Measurements from ENCODE around the gene STK33.

STK33 gene

GRCh38 chr11:8384199-8384821 is 209.7 kb downstream of the STK33 start:
- Histone ChIP-seq H3K9ac (ENCODE audit: insufficient read length, low read depth) (no peak overlapping the region), H3K4me3 (ENCODE audit: insufficient read length, low read depth) (no peak overlapping the region), H3K27me3 (ENCODE audit: insufficient read depth, insufficient read length) (no peaks in the 10 kb centered on the region), H3K4me1 (ENCODE audit: insufficient read depth, insufficient read length) (no peaks in the 10 kb centered on the region), H3K36me3 (ENCODE audit: insufficient read depth, insufficient read length, low read length) (no peaks in the 10 kb centered on the region), H3K9me3 (ENCODE audit: insufficient read depth, low read length) (no peaks in the 10 kb centered on the region)
- no peak for TF ChIP-seq ZNF274 (IDR thresholded peaks at IDR 0.05; ENCODE audit: low read depth, low read length)
- no peak for TF ChIP-seq SUZ12 (IDR thresholded peaks at IDR 0.05; ENCODE audit: extremely low read depth, insufficient read depth, insufficient read length)
- no peak for TF ChIP-seq YY1 (IDR thresholded peaks at IDR 0.05; ENCODE audit: insufficient read depth, insufficient read length)
- no peak for DNase-seq (ENCODE audit: low read depth, low spot score)

DNA sequence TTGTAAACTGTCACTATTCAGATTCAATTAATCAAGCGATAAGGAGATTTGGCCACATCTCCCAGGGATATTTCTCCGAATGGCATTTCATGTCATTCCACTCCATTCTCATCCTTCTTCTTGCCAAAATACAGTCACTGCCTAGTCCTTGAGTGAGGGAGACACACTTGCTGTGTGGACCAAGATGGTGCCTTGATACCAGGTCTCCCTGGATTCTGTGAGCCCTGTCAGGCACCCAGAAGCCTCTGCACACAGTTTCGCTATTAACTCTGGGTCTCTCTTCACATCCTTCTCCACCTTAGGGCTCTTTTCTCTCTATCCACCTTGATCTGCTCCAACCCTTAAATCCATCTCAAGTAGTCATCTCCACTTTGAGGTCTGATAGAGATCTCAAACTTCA is 210.4 kb downstream of the STK33 start:
- Histone ChIP-seq H3K36me3 (ENCODE audit: insufficient read depth, insufficient read length, low read length) (no peaks in the 10 kb centered on the region), H3K9ac (ENCODE audit: insufficient read length, low read depth) (no peak overlapping the region), H3K4me3 (ENCODE audit: insufficient read length, low read depth) (no peak overlapping the region), H3K4me1 (ENCODE audit: insufficient read depth, insufficient read length) (no peaks in the 10 kb centered on the region), H3K27me3 (ENCODE audit: insufficient read depth, insufficient read length) (no peaks in the 10 kb centered on the region), H3K9me3 (ENCODE audit: insufficient read depth, low read length) (no peaks in the 10 kb centered on the region)
- TF ChIP-seq YY1 (IDR thresholded peaks at IDR 0.05; ENCODE audit: insufficient read depth, insufficient read length) = no peak
- no peak for TF ChIP-seq ZNF274 (IDR thresholded peaks at IDR 0.05; ENCODE audit: low read depth, low read length)
- TF ChIP-seq SUZ12 (IDR thresholded peaks at IDR 0.05; ENCODE audit: extremely low read depth, insufficient read depth, insufficient read length) = no peak
- no peak for DNase-seq (ENCODE audit: low read depth, low spot score)

GRCh38 chr11:8383227-8383626 is 210.8 kb downstream of the STK33 start:
- TF ChIP-seq ZNF274 (IDR thresholded peaks at IDR 0.05; ENCODE audit: low read depth, low read length) (no peak), SUZ12 (IDR thresholded peaks at IDR 0.05; ENCODE audit: extremely low read depth, insufficient read depth, insufficient read length) (no peak), YY1 (IDR thresholded peaks at IDR 0.05; ENCODE audit: insufficient read depth, insufficient read length) (no peak)
- no peaks in the 10 kb centered on the region for H3K9me3 ChIP-seq (ENCODE audit: insufficient read depth, low read length)
- no peaks in the 10 kb centered on the region for H3K27me3 ChIP-seq (ENCODE audit: insufficient read depth, insufficient read length)

DNA sequence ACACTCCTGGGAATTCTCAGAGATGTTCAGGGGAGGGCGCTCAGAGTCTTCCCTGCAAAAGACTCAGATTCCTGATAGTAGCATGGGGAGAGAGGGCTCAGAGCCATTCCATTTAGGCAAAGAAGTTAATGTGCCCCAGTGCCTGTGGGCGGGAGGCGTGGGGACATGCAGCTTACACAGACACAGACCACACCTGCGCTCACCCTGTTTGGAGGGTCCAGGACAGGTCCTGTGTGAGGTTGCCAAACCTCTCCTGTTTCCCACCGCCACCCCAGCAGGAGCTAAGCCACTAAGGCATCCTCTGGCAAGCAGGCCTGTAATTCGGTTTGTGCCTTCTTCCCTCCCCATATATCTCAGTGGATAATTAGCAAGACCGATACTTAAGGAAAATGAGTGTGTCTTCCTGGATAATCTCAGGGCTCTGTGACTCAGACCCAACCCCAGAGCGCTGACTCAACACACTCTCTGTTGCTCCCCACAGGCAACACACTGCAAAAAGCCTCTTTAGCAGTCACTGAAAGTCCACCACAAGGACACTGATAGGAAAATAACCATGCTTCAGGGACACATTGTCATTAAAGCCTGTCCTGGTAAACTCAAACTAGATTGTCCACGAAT is 211.5 kb downstream of the STK33 start:
- TF ChIP-seq YY1 (IDR thresholded peaks at IDR 0.05; ENCODE audit: insufficient read depth, insufficient read length) (no peak), SUZ12 (IDR thresholded peaks at IDR 0.05; ENCODE audit: extremely low read depth, insufficient read depth, insufficient read length) (no peak)

More at GRCh38 chr11:8383227-8383626, 210.8 kb downstream of the STK33 start:
- DNase-seq (ENCODE audit: low read depth, low spot score) = no peak
- Histone ChIP-seq H3K4me1 (ENCODE audit: insufficient read depth, insufficient read length) (no peaks in the 10 kb centered on the region), H3K36me3 (ENCODE audit: insufficient read depth, insufficient read length, low read length) (no peaks in the 10 kb centered on the region), H3K4me3 (ENCODE audit: insufficient read length, low read depth) (no peak overlapping the region), H3K9ac (ENCODE audit: insufficient read length, low read depth) (no peak overlapping the region)

GRCh38 chr11:8381871-8382396 is 212.1 kb downstream of the STK33 start:
- Histone ChIP-seq H3K4me3 (ENCODE audit: insufficient read length, low read depth) (no peak overlapping the region), H3K9me3 (ENCODE audit: insufficient read depth, low read length) (no peaks in the 10 kb centered on the region), H3K27me3 (ENCODE audit: insufficient read depth, insufficient read length) (no peaks in the 10 kb centered on the region), H3K9ac (ENCODE audit: insufficient read length, low read depth) (no peak overlapping the region), H3K4me1 (ENCODE audit: insufficient read depth, insufficient read length) (no peaks in the 10 kb centered on the region), H3K36me3 (ENCODE audit: insufficient read depth, insufficient read length, low read length) (no peaks in the 10 kb centered on the region)
- no peak for TF ChIP-seq YY1 (IDR thresholded peaks at IDR 0.05; ENCODE audit: insufficient read depth, insufficient read length)
- TF ChIP-seq SUZ12 (IDR thresholded peaks at IDR 0.05; ENCODE audit: extremely low read depth, insufficient read depth, insufficient read length) = no peak
- no peak for TF ChIP-seq ZNF274 (IDR thresholded peaks at IDR 0.05; ENCODE audit: low read depth, low read length)
- no peak for DNase-seq (ENCODE audit: low read depth, low spot score)

More for the DNA sequence above, 211.5 kb downstream of the STK33 start:
- H3K36me3 ChIP-seq (ENCODE audit: insufficient read depth, insufficient read length, low read length) = no peaks in the 10 kb centered on the region
- no peak overlapping the region for H3K4me3 ChIP-seq (ENCODE audit: insufficient read length, low read depth)
- H3K27me3 ChIP-seq (ENCODE audit: insufficient read depth, insufficient read length) = no peaks in the 10 kb centered on the region
- H3K9me3 ChIP-seq (ENCODE audit: insufficient read depth, low read length) = no peaks in the 10 kb centered on the region
- no peak overlapping the region for H3K9ac ChIP-seq (ENCODE audit: insufficient read length, low read depth)
- no peak for DNase-seq (ENCODE audit: low read depth, low spot score)
- H3K4me1 ChIP-seq (ENCODE audit: insufficient read depth, insufficient read length) = no peaks in the 10 kb centered on the region

GRCh38 chr11:8381343-8381742 is 212.7 kb downstream of the STK33 start:
- H3K27me3 ChIP-seq (ENCODE audit: insufficient read depth, insufficient read length) = no peaks in the 10 kb centered on the region
- no peaks in the 10 kb centered on the region for H3K36me3 ChIP-seq (ENCODE audit: insufficient read depth, insufficient read length, low read length)
- TF ChIP-seq YY1 (IDR thresholded peaks at IDR 0.05; ENCODE audit: insufficient read depth, insufficient read length) (no peak), ZNF274 (IDR thresholded peaks at IDR 0.05; ENCODE audit: low read depth, low read length) (no peak), SUZ12 (IDR thresholded peaks at IDR 0.05; ENCODE audit: extremely low read depth, insufficient read depth, insufficient read length) (no peak)
- H3K9me3 ChIP-seq (ENCODE audit: insufficient read depth, low read length) = no peaks in the 10 kb centered on the region
- no peak overlapping the region for H3K4me3 ChIP-seq (ENCODE audit: insufficient read length, low read depth)
- DNase-seq (ENCODE audit: low read depth, low spot score) = no peak
- H3K9ac ChIP-seq (ENCODE audit: insufficient read length, low read depth) = no peak overlapping the region
- no peaks in the 10 kb centered on the region for H3K4me1 ChIP-seq (ENCODE audit: insufficient read depth, insufficient read length)

- no peak for DNase-seq (ENCODE audit: low read depth, low spot score)
- Histone ChIP-seq H3K27me3 (ENCODE audit: insufficient read depth, insufficient read length) (no peaks in the 10 kb centered on the region), H3K9ac (ENCODE audit: insufficient read length, low read depth) (no peak overlapping the region), H3K4me3 (ENCODE audit: insufficient read length, low read depth) (no peak overlapping the region), H3K9me3 (ENCODE audit: insufficient read depth, low read length) (no peaks in the 10 kb centered on the region), H3K4me1 (ENCODE audit: insufficient read depth, insufficient read length) (no peaks in the 10 kb centered on the region), H3K36me3 (ENCODE audit: insufficient read depth, insufficient read length, low read length) (no peaks in the 10 kb centered on the region)
- TF ChIP-seq YY1 (IDR thresholded peaks at IDR 0.05; ENCODE audit: insufficient read depth, insufficient read length) = no peak
- TF ChIP-seq ZNF274 (IDR thresholded peaks at IDR 0.05; ENCODE audit: low read depth, low read length) = no peak
- TF ChIP-seq SUZ12 (IDR thresholded peaks at IDR 0.05; ENCODE audit: extremely low read depth, insufficient read depth, insufficient read length) = no peak
These were observed 218.1 kb downstream of the STK33 start for GRCh38 chr11:8375932-8376331.

All from NT2/D1 (cell line).